Activated B cell treated with CpG ODN at 0.5 μM for 24 hours (primary cell): ENCODE measurements around the gene B4GAT1. TPM values are rescaled to one million over a fixed set of nuclear protein-coding genes. Genes with fewer than 3 reads are reported as not detected.

Experiments used
- ATAC-seq: fragments of 200-7000 bp; cut with Tn5 transposase; one replicate; pipeline ENCODE4 v1.10.0; 2021; ENCODE audit warnings: low read depth, mild to moderate bottlenecking, moderate library complexity
- CTCF ChIA-PET: fragments of 350-600 bp; sonication (Branson Sonifier 250); formaldehyde crosslinking; loops from one replicate; lab custom pipeline; 2021; ENCODE audit warnings: antibody characterized with exemption; lab: Charles Lee
- POLR2A ChIA-PET: fragments of 350-600 bp; sonication (Branson Sonifier 250); formaldehyde crosslinking; loops from one replicate; lab custom pipeline; 2021; ENCODE audit warnings: antibody characterized with exemption; lab: Charles Lee
- DNase-seq: peaks from one replicate; pipeline ENCODE4 v3.0.0; 2022
- H3K27ac Mint-ChIP-seq: one replicate; pipeline ENCODE4 v1.8.0; 2020; ENCODE audit warnings: mixed read lengths
- H3K27me3 Mint-ChIP-seq: one replicate; pipeline ENCODE4 v1.8.0; 2021; ENCODE audit warnings: mixed read lengths
- H3K36me3 Mint-ChIP-seq: one replicate; pipeline ENCODE4 v1.8.0; 2021; ENCODE audit warnings: low read depth, mixed read lengths
- H3K4me1 Mint-ChIP-seq: one replicate; pipeline ENCODE4 v1.8.0; 2021; ENCODE audit warnings: mixed read lengths
- H3K4me3 Mint-ChIP-seq: one replicate; pipeline ENCODE4 v1.8.0; 2020; ENCODE audit warnings: mild to moderate bottlenecking, mixed read lengths
- H3K9me3 Mint-ChIP-seq: one replicate; pipeline ENCODE4 v1.8.0; 2020; ENCODE audit warnings: mixed read lengths
- intact Hi-C: fragments of 100-400 bp; cut with micrococcal nuclease; formaldehyde crosslinking; loops from one replicate; pipeline ENCODE4 v1.15.1; 2024
- total RNA-seq: library from RNA; stranded (reverse); gene quantifications from 2 replicates; pipeline ENCODE4 v1.2.3, GENCODE V29; 2022
- TF ChIP-seq, protein P1 (sequence below): fragments of 200-600 bp; IDR thresholded peaks from one replicate; pipeline ENCODE4 v1.8.0; 2022; ENCODE audit warnings: antibody characterized with exemption, mild to moderate bottlenecking

B4GAT1 gene
- total RNA-seq, 1 donor from 2014 or later, result 1.9 TPM

DNA sequence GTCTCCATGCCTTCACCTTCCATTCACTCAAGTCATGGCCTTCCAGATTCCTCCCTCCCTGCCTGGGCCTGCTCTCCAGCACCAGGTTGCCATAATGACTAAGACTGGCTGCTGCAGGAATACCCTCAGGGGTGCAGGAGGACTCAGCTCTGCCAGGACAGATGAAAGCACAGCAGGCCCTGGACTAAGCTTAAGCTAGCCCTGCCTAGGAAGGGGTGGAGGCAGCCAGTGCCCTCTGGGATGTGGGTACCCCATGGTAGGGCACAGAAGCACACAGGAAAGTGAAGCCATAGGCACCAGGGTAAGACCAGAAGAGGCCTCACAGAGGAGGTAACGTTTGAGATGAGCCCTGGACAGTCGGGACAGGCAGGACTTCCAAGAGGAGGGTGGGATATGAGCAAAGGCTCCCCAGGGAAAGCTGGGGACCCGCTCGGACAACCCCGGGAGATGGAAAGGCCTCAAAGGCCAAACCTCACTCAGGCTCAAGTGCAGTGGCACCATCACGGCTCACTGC lies 8.2 kb downstream of the B4GAT1 start:
- no peak overlapping the region for H3K27ac Mint-ChIP-seq
- ATAC-seq (no peak), DNase-seq (no peak)
- peaks cover 59% of the 10 kb centered on the region for H3K36me3 Mint-ChIP-seq
- intact Hi-C loops, result no loop called here
- ChIA-PET CTCF (interaction anchor here (0.9 kb wide), 1 partner anchor 28 kb away, joined by 3 read pairs; no protein-coding TSS in a partner anchor), POLR2A (interaction anchor here (0.6 kb wide), 1 partner anchor 23 kb away, joined by 3 read pairs; the partner anchor contains the start of gene CD248)
- H3K4me3 Mint-ChIP-seq, result no peak overlapping the region
- TF ChIP-seq, protein P1, sequence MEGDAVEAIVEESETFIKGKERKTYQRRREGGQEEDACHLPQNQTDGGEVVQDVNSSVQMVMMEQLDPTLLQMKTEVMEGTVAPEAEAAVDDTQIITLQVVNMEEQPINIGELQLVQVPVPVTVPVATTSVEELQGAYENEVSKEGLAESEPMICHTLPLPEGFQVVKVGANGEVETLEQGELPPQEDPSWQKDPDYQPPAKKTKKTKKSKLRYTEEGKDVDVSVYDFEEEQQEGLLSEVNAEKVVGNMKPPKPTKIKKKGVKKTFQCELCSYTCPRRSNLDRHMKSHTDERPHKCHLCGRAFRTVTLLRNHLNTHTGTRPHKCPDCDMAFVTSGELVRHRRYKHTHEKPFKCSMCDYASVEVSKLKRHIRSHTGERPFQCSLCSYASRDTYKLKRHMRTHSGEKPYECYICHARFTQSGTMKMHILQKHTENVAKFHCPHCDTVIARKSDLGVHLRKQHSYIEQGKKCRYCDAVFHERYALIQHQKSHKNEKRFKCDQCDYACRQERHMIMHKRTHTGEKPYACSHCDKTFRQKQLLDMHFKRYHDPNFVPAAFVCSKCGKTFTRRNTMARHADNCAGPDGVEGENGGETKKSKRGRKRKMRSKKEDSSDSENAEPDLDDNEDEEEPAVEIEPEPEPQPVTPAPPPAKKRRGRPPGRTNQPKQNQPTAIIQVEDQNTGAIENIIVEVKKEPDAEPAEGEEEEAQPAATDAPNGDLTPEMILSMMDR, result no peak
- no peaks in the 10 kb centered on the region for H3K9me3 Mint-ChIP-seq
- peaks cover 6% of the 10 kb centered on the region for H3K27me3 Mint-ChIP-seq
- peaks cover 37% of the 10 kb centered on the region for H3K4me1 Mint-ChIP-seq

DNA sequence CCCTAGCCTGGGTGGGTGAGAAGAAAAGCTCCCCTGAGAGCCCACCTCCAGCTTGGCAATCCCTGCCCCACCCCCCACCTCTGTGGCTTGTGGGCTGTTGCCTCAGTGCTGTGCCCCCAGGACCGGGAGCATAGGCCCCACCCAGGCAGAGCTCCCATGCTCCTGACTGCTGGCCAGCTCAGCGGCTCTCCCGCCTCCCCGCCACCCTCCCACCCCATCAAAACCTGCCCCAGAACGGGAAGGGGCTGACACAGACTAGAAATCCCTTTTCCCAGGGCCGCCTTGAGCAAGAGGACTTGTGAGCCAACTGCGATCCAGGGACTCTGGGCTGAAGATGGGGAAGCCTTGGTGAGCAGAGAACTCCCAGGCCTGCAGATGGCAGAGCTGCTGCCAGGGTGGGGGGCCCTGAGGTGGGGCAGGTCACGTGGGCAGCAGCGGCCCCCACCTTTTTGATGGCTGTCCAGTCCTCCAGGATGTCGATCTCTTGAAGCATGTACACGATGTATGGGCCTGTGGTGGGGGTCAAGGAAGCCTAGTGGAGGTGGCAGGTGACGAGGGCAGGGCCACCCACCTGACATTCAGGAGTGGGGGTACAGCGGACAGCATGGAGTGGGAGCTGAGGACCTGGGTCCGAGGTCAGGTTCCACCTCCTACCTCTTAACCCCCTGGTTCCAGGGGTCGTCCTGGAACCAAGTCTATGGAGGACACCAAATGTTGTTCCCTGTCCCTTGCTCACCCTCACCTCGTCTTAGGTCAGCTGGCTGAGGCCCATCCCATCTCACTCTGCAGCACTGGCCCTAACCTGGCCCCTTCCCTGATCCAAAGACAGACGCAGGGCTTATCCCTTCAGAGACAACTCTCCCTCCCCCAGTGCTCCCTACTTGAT lies 8.9 kb downstream of the B4GAT1 start:
- peaks cover 57% of the 10 kb centered on the region for H3K36me3 Mint-ChIP-seq
- DNase-seq (no peak), ATAC-seq (no peak)
- intact Hi-C loops, result no loop called here
- ChIA-PET CTCF (interaction anchor here (1.1 kb wide), 1 partner anchor 52 kb away, joined by 3 read pairs; no protein-coding TSS in a partner anchor), POLR2A (interaction anchor here (0.6 to 1.3 kb wide), 3 partner anchors 22 to 450 kb away, joined by 3 to 4 read pairs (median 3); partner anchors contain the start of gene CD248)
- H3K27ac Mint-ChIP-seq, result no peak overlapping the region
- H3K9me3 Mint-ChIP-seq, result no peaks in the 10 kb centered on the region
- no peak overlapping the region for H3K4me3 Mint-ChIP-seq
- peaks cover 30% of the 10 kb centered on the region for H3K4me1 Mint-ChIP-seq
- TF ChIP-seq, protein P1, result no peak
- peaks cover 6% of the 10 kb centered on the region for H3K27me3 Mint-ChIP-seq

DNA sequence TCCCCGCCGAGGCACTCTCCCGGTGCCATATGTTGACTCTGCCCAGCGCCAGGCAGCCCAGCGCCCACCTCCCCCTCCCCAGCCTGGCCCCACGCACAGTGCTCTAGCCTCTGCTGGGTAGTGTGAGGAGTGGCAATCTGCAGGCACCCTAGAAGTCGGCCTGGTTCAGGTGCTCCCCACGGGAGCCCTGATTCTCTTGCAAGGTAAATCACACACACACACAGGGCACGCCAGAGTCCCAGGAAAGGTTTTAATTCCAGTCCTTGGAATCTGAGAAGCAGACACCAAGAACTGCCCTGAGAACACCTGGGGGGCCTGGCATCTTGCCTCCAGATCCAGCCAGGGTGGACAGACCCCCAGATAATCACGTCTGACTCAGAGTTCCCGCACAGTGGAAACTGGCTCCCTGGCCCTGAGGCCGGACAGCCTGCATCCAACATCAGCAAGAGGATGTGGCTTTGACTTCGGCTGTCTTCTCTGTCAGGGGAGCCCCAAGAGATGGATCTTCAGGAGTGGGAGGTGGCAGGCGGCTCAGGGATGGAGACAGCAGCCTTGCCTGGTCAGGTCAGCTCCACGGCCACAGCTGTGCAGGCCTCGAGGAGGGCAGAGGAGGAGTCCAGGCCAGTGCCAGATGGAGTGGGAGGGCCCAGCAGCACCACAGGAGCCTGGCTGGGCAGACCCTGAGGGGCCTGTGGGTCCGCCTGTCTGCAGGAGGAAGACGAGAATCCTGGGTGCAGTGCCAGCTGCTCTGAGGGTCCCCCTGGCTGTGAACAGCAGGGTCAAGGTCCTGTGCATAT lies 10.1 kb downstream of the B4GAT1 start:
- intact Hi-C loops, result no loop called here
- TF ChIP-seq, protein P1, result no peak
- DNase-seq, result no peak
- H3K4me1 Mint-ChIP-seq, result peaks cover 22% of the 10 kb centered on the region
- ATAC-seq, result no peak
- H3K4me3 Mint-ChIP-seq, result no peak overlapping the region
- H3K9me3 Mint-ChIP-seq, result no peaks in the 10 kb centered on the region
- H3K27ac Mint-ChIP-seq, result peak overlapping the region; percentile 50
- peaks cover 46% of the 10 kb centered on the region for H3K36me3 Mint-ChIP-seq
- peaks cover 6% of the 10 kb centered on the region for H3K27me3 Mint-ChIP-seq
- ChIA-PET POLR2A (interaction anchor here (1.3 kb wide), 1 partner anchor 25 kb away, joined by 3 read pairs; no protein-coding TSS in a partner anchor), CTCF (interaction anchor here (1.1 to 2.4 kb wide), 2 partner anchors 25 to 53 kb away, joined by 3 to 11 read pairs; no protein-coding TSS in a partner anchor)

DNA sequence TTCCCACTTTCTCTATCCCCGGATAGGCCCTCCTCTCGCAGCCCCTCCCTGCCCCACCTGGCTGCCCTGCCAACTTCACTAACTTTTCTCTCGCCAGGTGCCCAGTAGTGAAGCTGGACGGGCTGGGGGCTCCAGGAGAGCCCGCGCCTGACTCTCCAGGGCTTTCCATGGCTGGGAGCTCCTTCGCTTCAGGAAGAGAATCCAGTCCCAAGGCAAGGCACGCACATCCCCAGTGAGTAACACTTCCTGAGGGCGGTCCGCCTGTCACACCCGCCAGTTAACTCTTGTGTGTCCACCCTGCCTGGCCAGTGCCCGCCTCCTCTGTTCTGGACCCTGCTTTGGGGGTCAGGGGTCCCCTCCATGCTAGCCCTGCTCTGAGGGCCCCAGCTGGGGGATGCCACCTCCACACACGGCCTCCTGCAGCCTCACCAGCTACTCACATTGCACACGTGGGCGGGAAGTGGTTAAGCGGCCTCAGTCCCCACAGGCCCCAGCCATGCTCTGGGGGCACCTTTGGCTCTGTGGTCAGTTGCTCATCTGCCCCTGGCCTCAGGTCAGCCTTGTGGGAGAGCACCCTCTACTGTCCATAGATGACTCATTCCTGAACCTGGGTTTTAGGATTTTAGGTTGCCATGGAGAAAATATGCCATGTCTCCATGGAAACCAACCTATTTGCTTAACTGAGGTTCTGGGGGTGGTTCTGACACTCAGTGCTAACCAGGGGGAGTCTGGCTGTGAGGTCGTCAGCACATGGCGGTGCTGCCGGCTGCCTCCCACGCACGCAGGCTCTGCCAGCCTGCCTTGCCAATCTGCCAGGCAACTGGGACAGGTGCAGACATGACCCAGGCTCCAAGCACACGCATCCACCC lies 11.0 kb downstream of the B4GAT1 start, which contains the start of gene RIN1:
Gene RIN1 (minus strand): TSS at position 201 of the 869 bp plus-strand sequence. CDS start 32 bp downstream, at position 169.
- peak within 1 kb of the TSS; percentile 78 for H3K4me3 Mint-ChIP-seq
- ATAC-seq (peak; percentile 78), DNase-seq (no peak)
- intact Hi-C loops, result no loop called here
- TF ChIP-seq, protein P1, result no peak
- H3K36me3 Mint-ChIP-seq, result peaks cover 38% of the 10 kb centered on the region
- peak within 1 kb of the TSS; percentile 50 for H3K27ac Mint-ChIP-seq
- ChIA-PET POLR2A (interaction anchor here (1.8 kb wide), 2 partner anchors 19 to 24 kb away, joined by 5 to 9 read pairs; no protein-coding TSS in a partner anchor), CTCF (interaction anchor here (2.4 kb wide), 1 partner anchor 25 kb away, joined by 11 read pairs; no protein-coding TSS in a partner anchor)
- H3K9me3 Mint-ChIP-seq, result no peaks in the 10 kb centered on the region
- peaks cover 22% of the 10 kb centered on the region for H3K4me1 Mint-ChIP-seq
- H3K27me3 Mint-ChIP-seq, result peaks cover 6% of the 10 kb centered on the region
